AG04449 (cell line): ENCODE data around the gene HOATZ.
A peak's percentile ranks its signal among the peaks of the same experiment; 100 is the strongest.

ENCODE experiments used
- CTCF ChIA-PET: fragments of 350-600 bp; formaldehyde crosslinking; extraction: SDS; loops from one replicate; lab custom pipeline; 2021; ENCODE audit warnings: antibody characterized with exemption; lab: Yijun Ruan, JAX
- POLR2A ChIA-PET: fragments of 400-600, 350-600 bp; formaldehyde crosslinking; extraction: SDS; loops from one replicate; lab custom pipeline; 2020; ENCODE audit warnings: antibody characterized with exemption, inconsistent platforms; lab: Yijun Ruan, JAX
- DNase-seq: peaks from one replicate; pipeline ENCODE4 v3.0.0-alpha.2; 2010; ENCODE audit warnings: low read depth, low spot score
- H3K4me3 ChIP-seq: 2 replicates; pipeline ENCODE4 v1.5.1; 2011; ENCODE audit warnings: low read depth, mild to moderate bottlenecking, control low read depth, low read length
- CTCF ChIP-seq: IDR thresholded peaks from one replicate; pipeline ENCODE4 v1.5.1; 2011; ENCODE audit warnings: mild to moderate bottlenecking, moderate library complexity, low read length, control low read depth, inconsistent platforms; ENCODE audit not compliant: insufficient read depth; ENCODE audit errors: missing control alignments

HOATZ gene

DNA sequence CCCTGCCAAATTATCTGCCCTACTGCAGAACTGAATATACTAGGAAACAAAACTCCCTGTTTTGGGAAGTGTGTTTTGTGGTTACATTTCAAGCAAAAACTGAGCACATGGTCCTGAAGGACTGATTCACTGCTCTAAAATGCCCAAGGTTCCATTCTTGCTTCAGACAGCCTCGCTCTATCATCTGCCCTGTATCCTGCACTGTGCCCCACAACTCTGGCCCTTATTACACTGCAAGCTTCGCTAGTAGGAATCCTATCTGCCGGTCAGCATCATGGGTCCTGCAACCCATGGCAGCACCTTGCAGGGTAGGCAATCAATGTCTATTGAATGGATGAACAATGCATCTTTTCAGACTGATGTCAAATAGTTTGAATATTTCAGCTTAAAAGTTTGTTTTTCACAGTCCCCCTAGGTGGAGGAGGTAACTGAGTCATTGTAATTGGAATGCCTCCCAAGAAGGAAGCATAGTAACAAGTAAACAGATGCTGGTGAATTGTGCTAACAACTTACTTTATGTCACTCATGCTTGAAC, 47.3 kb downstream of the HOATZ start:
- peak; percentile 65 for DNase-seq
- POLR2A ChIA-PET = no interaction called here
- no peak for TF ChIP-seq CTCF
- CTCF ChIA-PET = interaction anchor here (0.9 to 8.7 kb wide), 9 partner anchors 12 to 289 kb away, joined by 3 to 69 read pairs (median 4); no protein-coding TSS in a partner anchor
- H3K4me3 ChIP-seq = no peak overlapping the region

GRCh38 chr11:111562692-111563389, 48.3 kb downstream of the HOATZ start:
- ChIA-PET POLR2A (no interaction called here), CTCF (interaction anchor here (1.2 to 8.7 kb wide), 10 partner anchors 10 to 289 kb away, joined by 3 to 69 read pairs (median 5); no protein-coding TSS in a partner anchor)
- no peak for TF ChIP-seq CTCF
- DNase-seq = no peak
- no peak overlapping the region for H3K4me3 ChIP-seq

GRCh38 chr11:111565114-111565720, 50.6 kb downstream of the HOATZ start:
- TF ChIP-seq CTCF = peak; percentile 62
- H3K4me3 ChIP-seq = no peak overlapping the region
- DNase-seq = no peak
- CTCF ChIA-PET = interaction anchor here (0.7 to 8.7 kb wide), 19 partner anchors 8 to 281 kb away, joined by 3 to 69 read pairs (median 7); no protein-coding TSS in a partner anchor
- POLR2A ChIA-PET = no interaction called here

GRCh38 chr11:111566324-111566723, 51.7 kb downstream of the HOATZ start:
- no peak overlapping the region for H3K4me3 ChIP-seq
- ChIA-PET POLR2A (no interaction called here), CTCF (interaction anchor here (0.7 to 2.3 kb wide), 28 partner anchors 8 to 430 kb away, joined by 3 to 20 read pairs (median 4); partner anchors contain the start of gene PPP2R1B)
- no peak for DNase-seq
- TF ChIP-seq CTCF = no peak

GRCh38 chr11:111569476-111569875, 54.9 kb downstream of the HOATZ start:
- ChIA-PET CTCF (interaction anchor here (1.4 to 1.6 kb wide), 5 partner anchors 10 to 273 kb away, joined by 4 to 7 read pairs (median 5); no protein-coding TSS in a partner anchor), POLR2A (no interaction called here)
- no peak overlapping the region for H3K4me3 ChIP-seq
- no peak for DNase-seq
- TF ChIP-seq CTCF = no peak

DNA sequence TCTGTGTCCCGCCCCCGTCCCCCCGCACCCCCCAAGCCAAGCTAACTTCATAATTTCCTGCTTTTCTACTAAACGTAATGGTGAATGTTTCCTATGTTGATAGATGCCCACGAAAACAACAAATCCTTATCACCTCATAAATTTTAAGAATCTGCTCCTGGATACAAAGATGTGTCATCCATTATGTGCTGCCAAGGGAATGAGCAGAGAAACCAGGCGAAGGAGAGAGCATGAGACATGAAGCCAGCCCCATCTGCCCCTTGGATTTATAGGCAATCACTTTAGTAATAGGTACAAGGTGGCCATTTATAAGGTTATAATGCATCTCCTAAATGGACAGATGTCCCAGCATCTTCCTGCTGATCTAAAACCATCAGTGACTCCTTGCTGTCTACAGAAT, 56.2 kb downstream of the HOATZ start:
- ChIA-PET POLR2A (no interaction called here), CTCF (interaction anchor here (0.8 to 1.6 kb wide), 4 partner anchors 13 to 207 kb away, joined by 3 to 7 read pairs (median 5); no protein-coding TSS in a partner anchor)
- no peak for TF ChIP-seq CTCF
- DNase-seq = no peak
- no peak overlapping the region for H3K4me3 ChIP-seq
